Superior temporal gyrus (tissue), 1 donor: Measurements from ENCODE around the gene TUB.

Source experiments
- DNase-seq: peaks from one replicate; pipeline ENCODE4 v3.0.0-alpha.2; 2016; ENCODE audit errors: extremely low spot score

TUB gene

GRCh38 chr11:8068605-8069221 lies 12.3 kb upstream of the TUB start:
- DNase-seq = no peak

DNA sequence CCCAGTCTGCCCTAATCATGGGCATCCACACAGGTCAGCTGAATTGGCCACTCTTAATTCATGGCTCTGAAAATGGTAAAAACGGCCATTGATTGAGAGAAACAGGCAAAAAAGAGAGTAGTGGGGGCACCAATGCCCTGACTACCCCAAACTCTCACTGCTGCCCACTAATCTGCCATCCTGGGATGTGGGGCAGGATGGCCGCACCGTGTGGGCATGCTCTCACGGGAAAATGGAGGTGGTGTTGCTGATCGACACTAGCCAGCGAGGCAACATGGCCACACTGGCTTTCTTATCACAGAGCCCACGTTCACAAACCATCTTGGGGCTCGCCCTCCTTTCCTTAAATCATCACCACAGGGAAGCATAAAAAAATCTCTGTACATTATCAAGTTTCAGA lies 11.2 kb upstream of the TUB start:
- no peak for DNase-seq

DNA sequence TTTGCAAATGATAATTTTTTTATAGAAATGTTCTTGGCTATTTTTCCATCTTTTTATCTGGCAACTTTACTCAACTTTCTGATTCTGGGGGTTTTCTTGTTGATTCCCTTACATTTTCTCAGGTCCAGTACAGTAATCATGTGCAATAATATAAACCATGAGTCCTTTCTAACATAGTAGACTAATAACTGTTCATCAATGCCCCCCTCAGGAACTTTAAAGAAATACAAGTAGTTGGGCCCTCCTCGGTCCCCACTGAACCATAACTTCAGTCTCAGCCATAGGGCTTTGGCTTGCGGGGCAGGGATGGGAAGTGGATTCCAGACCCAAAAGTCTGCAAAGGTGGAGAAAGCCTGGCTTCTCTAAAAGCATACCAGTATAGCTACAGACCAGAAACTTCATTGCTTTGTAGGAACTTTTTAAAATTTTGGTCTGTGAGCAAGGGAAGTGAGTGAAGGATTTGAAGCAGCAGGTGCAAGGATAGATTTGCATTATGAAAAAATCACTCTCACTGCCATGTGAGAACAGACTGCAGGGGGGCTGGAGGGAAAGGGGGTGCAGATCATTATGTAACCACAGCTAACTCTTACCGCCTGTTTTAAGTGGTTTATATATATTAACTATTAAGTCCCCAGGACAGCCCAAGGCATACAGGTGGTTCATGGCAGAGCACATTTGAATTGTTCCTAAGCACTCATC lies 10.4 kb upstream of the TUB start:
- DNase-seq = no peak

DNA sequence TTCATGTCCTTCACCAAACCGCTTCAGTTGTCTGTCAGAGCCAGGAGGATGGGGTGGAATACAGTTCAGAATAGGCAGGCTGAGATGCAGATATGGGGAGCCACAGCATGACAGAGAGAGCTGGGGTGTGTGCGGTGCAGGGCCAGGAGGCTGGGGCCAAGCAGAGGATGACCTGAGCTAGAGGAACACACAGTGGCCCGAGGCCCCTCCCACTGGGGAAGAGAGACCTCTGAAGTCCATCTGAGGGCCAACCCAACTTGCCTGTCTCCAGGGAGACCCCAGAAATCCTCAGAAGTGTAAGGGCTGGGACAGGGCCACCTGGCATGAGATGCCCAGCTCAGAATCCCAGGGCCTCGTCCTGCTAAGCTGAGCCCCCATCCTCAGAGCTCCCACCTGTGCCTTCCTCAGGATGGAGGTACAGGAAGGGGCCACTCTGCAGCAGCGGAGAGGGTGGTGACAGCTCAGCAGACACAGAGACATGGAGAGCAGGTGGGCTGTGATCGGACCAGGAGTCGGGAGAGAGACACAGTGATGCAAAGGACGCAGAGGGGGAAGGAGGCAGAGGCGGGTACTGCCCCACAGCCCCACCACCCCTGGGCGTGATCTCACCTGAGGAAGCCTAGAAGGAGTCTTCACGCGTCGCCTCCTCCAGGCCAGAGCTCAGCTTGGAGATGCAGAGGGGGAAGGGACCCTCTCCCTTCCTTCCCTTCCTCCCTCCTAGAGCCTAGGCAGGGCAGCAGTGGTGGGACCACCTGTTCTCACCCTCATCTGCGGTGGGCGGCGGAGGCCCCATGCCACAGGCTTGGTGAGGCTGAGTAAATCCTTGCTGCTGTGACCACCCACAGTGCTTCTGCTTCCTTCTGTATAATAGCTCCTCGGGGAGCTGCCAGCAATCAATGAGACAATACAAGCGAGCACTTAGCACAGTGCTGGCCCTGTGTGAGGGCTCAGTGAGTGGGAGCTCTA lies 9.1 kb upstream of the TUB start:
- DNase-seq = no peak

DNA sequence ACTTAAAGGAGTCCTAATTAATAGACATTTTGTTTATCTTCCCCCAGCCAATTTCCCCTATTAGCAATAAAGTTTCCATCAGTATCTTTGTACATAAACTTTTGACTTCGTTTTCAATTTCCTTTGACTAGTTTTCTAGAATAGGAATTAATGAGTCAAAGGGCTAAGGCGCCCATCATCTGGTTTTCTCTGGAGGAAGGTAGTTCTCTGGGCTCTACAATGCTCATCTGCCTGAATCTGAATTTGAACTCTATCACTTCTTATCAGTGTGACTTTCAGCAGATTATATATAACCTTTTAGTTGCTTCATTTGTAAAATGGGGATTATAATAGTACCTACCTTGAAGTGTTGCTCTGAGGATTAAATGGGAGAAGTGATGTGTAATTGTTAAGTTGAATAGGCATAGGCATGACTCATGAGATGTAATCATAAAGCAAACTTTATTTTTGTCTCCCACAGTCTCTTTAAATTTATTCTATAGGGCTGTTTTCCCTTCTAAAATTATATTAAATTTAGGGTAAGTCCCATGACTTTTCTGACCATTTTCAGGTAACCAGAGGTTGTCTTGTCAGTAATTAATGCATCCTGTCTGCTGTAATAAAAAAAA lies 5.8 kb upstream of the TUB start:
- no peak for DNase-seq

DNA sequence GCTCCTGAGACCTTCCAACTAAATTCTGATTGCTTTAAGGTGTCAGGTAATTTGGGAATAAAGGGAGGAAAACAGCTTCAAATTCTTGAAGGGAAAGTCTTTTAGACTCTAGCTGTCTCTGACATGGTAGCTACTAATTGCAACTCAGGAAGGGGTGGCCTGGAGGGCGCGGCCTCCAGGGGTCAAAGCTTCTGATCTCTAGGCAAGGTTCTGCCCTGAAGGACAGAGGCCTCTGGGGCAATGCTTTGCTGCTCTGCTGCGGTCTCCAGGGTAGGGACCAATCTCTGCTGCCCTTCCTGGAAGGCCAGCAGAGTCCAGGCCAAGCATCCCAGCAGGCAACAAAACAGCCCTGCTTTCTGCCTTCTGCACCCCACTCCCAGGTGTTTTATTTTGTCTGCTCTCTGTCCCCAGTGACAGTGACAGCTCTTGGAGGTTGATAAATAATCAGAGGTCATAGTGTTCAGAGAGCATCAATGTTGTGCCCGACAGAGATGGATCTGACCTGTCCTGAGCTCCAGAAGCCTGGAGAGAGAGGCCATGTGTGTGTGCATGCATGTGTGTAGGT lies 1.8 kb upstream of the TUB start:
- no peak for DNase-seq

DNA sequence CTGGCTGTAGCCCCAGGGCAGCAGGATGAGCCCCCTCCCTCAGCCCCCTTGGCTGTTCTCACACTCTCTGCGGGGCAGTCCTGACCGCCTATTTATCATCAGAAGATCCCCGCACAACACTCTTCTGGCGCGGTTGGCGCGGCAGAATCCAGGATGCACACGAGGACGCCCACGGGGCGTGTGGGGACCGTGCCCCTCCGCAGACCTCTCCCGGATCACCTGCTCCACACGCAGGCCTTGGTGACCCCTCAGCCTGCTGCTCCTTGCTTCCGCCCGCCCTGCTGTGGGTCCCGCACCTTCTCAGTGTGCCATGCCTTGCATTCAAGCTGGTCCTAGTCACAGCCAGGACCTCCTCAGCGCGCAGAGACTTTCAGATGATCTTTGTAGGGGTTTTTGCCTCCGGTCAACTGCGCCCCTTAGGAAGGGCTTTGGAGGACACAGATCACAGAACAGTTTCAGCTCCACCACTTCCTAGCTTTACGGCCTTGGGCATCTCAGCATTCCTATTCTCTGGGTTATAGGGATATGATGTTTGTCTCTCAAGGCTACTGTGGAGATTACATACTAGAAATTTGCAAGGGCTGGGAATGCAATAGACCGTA lies 841 bp upstream of the TUB start:
- DNase-seq = no peak

DNA sequence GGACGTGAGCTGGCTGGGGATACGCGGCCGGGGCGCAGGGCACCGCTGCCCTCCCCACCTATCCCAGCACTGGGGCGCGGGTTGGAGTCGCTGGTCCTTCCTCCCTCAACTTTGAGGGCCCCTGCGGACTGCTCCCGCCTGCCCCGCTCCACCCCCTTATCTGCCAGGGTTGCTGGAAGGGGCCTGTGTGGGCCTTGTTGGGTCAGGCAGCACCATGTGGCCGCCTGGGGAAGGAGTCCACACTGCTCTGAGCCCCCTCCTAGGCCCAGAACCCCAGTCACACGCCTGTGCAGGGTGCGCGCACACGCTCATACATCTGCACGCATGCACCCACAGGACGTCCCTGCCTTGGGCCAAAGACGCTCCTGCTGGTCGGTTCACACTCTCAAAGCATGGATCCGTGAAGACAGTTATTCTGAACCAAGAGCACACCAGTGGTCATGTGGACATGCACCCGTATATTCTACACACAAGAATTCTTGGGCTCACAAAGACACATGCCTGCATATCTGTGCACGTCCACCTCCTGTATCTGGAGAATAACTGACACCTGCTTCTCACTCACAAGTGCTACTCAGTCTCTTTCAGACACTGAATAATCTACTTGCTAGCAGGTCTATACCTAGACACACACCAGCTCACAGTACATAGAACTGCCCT lies 710 bp downstream of the TUB start:
- no peak for DNase-seq

- no peak for DNase-seq
Observed at GRCh38 chr11:8082391-8083087, 1.5 kb downstream of the TUB start.

DNA sequence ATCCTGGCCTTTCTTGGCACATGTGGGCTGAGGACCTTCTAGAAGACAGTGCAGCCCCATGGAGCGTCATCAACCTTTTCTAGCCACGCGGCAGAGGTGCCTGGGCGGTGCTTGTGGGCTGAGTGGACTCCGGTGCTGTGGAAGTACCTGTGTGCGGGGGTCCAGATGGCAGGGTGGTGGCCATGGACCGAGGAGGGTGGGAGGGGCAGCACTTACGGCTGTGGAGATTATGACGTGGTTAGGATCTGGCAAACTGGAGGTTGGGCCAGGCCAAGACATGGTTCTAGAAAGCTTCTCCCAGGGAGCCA lies 2.0 kb downstream of the TUB start:
- DNase-seq = no peak

GRCh38 chr11:8083871-8084281 lies 2.9 kb downstream of the TUB start:
- DNase-seq = no peak

DNA sequence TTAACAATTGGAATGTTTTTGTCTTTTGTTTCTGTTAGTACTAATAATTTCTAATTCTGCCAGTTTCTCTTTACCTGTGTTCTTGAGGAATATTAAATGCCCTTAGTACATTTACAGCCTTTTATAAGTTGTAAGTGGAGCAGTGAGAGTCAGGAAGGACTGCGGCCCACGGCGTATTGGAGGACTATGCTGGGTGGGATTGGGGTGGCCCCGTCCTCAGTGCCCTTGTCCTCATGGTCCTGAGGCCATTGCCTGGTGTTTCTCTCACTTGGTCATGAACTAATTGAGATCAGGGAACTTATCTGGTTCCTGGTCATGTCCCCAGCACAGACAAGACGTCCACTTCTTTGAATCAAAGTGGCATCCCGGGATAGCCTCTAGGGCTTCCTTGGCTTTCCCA lies 3.3 kb downstream of the TUB start:
- no peak for DNase-seq

DNA sequence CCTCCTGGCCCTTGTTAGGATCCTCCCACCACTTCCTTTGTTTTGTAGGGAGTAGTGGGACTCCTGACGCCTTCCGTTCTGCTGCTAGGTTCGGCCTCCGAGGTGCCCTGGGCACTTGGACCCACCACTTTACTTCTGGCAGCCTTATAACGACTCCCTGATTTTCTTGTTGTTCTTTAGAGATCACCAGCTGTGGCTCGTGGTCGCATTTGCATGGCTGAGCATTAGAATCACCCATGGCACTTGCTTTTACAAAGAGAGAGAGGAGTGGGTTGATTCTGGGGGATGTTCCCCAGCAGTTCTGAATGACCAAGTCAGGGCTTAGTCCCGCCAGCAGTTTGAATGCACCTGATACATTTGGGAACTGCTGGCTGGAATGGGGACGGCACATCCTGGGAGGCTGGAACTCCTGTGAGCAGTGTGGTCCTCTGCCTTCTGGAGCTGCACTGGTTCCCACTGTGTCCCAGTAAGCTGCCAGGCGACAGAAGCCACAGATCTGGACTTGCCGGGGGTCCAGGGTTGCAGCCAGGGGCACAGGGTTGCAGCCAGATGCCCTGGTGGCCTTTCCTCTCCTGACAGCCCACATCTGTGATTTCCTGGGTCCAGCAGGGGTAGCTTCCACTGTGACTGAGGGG lies 4.1 kb downstream of the TUB start:
- no peak for DNase-seq

DNA sequence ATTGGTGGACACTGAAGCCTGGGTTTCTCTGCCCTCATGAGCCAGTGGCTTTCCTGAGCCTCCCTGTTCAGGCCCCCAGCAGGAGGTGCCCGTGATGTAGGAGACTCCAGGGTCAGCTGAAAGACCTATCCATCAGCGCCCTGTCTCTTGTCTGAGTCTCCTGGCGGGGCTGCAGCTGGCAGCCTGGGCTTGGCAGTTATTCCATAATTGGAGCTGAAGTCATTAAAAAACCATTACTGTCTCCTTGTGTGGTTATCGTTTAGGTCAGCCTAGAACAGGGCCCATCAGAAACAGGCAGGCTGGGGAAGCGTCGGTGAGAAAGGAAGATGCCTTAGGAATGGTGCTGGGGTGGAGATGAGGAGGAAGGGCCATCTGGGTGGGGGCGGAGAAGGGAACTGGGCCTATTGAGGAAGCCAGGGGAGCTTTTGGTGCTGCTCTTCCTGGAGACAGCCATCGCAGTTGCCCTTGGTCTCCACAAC lies 5.0 kb downstream of the TUB start:
- no peak for DNase-seq

DNA sequence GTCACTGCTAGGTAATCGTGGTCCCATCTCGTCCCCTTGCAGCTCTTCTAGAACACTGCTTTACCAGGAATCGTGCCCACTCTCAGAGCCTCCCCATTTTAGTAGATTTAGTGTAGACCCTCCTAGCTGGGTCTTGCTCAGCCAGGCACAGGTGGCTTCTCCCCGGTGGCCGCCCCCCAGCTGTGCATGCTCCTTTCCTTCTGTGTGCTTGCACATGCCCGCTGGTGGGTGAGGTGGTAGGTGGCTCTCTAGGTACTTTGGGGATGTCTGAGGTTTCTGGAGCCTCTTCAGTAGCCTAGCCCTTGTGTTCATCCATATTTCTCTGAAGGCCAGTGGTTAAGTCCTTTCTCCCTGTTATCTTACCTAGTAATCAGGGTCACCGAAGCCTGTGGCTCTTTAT lies 5.6 kb downstream of the TUB start:
- DNase-seq = no peak

DNA sequence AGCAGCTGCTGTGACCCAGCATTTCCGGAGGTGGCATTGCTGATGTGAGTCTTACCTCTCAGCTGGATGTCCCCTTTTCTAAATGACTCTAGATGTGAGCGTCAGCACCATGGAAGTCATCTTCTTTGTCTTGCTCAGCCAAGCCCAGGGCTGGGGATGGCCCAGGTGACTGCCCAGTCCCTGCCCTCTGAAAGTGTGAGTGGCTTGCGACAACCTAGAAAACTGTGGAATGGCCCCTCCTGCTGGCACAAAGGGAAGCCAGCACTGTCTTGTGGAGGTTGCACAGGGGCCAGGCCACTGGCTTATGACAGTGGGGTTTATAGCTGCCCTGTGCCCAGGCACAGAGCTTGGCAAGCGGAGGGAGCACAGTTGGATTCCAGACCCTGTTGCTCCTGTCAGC lies 6.2 kb downstream of the TUB start:
- DNase-seq = no peak

DNA sequence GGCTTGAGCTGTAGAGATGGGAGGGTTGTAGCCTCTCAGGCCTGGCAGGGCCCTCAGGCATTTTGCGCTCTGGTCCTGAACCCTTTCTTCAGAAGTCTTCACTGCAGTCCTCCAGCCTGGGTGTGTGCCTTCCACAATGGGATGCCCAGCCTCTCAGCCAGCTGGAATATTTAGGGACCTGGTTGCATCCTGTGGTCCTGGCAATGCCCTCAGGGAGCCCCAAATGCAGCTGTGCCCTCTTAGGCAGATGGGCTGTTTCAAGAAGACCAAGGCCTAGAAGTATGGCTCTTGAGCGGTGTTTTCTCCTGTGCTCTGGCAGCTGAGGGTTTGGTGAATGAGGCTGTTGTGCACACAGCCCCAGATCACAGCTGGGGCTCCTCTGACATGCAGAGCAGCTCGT lies 6.7 kb downstream of the TUB start:
- DNase-seq = no peak

GRCh38 chr11:8089791-8090510 lies 8.9 kb downstream of the TUB start:
- no peak for DNase-seq

DNA sequence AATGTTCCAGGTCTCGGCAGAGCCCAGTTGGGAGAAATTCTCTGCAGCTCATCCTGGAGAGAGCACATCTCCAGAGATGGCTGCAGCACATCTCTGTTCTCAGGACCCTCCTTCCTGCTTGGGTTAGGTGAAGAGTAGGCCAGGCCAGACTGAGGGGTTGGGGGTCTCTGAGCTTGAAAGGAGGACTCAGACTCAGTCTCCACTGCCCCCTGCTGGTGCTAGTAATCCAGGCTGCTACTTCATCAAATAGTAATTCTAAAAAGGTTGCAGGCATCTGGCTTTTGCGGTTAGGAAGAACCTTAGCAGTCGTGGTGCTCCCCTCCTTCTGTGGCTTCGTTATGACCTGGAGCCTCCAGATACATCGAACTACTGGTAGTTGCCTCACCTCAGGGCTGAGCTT lies 9.7 kb downstream of the TUB start:
- no peak for DNase-seq
